GM23338 (cell line): ENCODE results near the gene CDC42EP2.

Experiments used
- CREB1 ChIP-seq: fragments of 250-450 bp; sonication (Bioruptor Pico); IDR thresholded peaks from 2 replicates; pipeline ENCODE4 v1.5.0; 2020; ENCODE audit warnings: low read depth, mild to moderate bottlenecking, moderate library complexity
- EZH2 ChIP-seq: fragments of 200-600 bp; sonication (generic); IDR thresholded peaks from one replicate; pipeline ENCODE4 v1.8.0; 2017; ENCODE audit warnings: antibody characterized with exemption, mild to moderate bottlenecking, low read depth; ENCODE audit not compliant: unreplicated experiment
- EZH2phosphoT487 ChIP-seq: fragments of 200-600 bp; sonication (generic); IDR thresholded peaks from one replicate; pipeline ENCODE4 v1.8.1; 2018; ENCODE audit warnings: antibody characterized with exemption; ENCODE audit not compliant: unreplicated experiment
- JUNB ChIP-seq: IDR thresholded peaks from one replicate; pipeline ENCODE4 v1.6.1; 2016; ENCODE audit warnings: antibody characterized with exemption; ENCODE audit not compliant: unreplicated experiment
- POLR2AphosphoS5 ChIP-seq: IDR thresholded peaks from 2 replicates; pipeline ENCODE4 v1.6.1; 2016; ENCODE audit warnings: antibody characterized with exemption, low read depth
- STAT1 ChIP-seq: IDR thresholded peaks from one replicate; pipeline ENCODE4 v1.6.1; 2016; ENCODE audit warnings: antibody characterized with exemption; ENCODE audit not compliant: unreplicated experiment
- TF ChIP-seq, protein P1 (sequence below), 2 experiments: fragments of 200-600 bp in 1 of 2; sonication (generic) in 1 of 2; conservative IDR thresholded peaks; 2 replicates each; pipeline versions ENCODE4 v1.5.1 to v1.6.1; 2016 to 2017; ENCODE audit warnings: antibody characterized with exemption in 2 of 2, low read depth in 2 of 2, mild to moderate bottlenecking in 2 of 2, moderate library complexity in 1 of 2
- TF ChIP-seq, protein P2 (sequence below): IDR thresholded peaks from 2 replicates; pipeline ENCODE4 v1.6.1; 2016; ENCODE audit warnings: antibody characterized with exemption
- TF ChIP-seq, protein P3 (sequence below): IDR thresholded peaks from one replicate; pipeline ENCODE4 v1.6.1; 2018; ENCODE audit warnings: antibody characterized with exemption; ENCODE audit not compliant: unreplicated experiment

- TF ChIP-seq, protein P1, sequence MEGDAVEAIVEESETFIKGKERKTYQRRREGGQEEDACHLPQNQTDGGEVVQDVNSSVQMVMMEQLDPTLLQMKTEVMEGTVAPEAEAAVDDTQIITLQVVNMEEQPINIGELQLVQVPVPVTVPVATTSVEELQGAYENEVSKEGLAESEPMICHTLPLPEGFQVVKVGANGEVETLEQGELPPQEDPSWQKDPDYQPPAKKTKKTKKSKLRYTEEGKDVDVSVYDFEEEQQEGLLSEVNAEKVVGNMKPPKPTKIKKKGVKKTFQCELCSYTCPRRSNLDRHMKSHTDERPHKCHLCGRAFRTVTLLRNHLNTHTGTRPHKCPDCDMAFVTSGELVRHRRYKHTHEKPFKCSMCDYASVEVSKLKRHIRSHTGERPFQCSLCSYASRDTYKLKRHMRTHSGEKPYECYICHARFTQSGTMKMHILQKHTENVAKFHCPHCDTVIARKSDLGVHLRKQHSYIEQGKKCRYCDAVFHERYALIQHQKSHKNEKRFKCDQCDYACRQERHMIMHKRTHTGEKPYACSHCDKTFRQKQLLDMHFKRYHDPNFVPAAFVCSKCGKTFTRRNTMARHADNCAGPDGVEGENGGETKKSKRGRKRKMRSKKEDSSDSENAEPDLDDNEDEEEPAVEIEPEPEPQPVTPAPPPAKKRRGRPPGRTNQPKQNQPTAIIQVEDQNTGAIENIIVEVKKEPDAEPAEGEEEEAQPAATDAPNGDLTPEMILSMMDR (conservative IDR thresholded peaks at IDR 0.05; ENCODE audit: low read depth in 2 of 2), result no peak
- TF ChIP-seq STAT1 (no peak), CREB1 (CRISPR knock-in tag) (no peak), EZH2 (no peak), JUNB (no peak), POLR2AphosphoS5 (no peak), EZH2phosphoT487 (no peak)
- TF ChIP-seq, protein P2, sequence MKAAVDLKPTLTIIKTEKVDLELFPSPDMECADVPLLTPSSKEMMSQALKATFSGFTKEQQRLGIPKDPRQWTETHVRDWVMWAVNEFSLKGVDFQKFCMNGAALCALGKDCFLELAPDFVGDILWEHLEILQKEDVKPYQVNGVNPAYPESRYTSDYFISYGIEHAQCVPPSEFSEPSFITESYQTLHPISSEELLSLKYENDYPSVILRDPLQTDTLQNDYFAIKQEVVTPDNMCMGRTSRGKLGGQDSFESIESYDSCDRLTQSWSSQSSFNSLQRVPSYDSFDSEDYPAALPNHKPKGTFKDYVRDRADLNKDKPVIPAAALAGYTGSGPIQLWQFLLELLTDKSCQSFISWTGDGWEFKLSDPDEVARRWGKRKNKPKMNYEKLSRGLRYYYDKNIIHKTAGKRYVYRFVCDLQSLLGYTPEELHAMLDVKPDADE, result no peak
- TF ChIP-seq, protein P3, sequence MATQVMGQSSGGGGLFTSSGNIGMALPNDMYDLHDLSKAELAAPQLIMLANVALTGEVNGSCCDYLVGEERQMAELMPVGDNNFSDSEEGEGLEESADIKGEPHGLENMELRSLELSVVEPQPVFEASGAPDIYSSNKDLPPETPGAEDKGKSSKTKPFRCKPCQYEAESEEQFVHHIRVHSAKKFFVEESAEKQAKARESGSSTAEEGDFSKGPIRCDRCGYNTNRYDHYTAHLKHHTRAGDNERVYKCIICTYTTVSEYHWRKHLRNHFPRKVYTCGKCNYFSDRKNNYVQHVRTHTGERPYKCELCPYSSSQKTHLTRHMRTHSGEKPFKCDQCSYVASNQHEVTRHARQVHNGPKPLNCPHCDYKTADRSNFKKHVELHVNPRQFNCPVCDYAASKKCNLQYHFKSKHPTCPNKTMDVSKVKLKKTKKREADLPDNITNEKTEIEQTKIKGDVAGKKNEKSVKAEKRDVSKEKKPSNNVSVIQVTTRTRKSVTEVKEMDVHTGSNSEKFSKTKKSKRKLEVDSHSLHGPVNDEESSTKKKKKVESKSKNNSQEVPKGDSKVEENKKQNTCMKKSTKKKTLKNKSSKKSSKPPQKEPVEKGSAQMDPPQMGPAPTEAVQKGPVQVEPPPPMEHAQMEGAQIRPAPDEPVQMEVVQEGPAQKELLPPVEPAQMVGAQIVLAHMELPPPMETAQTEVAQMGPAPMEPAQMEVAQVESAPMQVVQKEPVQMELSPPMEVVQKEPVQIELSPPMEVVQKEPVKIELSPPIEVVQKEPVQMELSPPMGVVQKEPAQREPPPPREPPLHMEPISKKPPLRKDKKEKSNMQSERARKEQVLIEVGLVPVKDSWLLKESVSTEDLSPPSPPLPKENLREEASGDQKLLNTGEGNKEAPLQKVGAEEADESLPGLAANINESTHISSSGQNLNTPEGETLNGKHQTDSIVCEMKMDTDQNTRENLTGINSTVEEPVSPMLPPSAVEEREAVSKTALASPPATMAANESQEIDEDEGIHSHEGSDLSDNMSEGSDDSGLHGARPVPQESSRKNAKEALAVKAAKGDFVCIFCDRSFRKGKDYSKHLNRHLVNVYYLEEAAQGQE, result no peak
Measured at GRCh38 chr11:65275906-65276305, 38.8 kb upstream of the CDC42EP2 start.
